Stimulated activated CD4-positive, alpha-beta T cell treated with anti-CD3 and anti-CD28 coated beads, Interleukin-1b, Interleukin-23, amount 100 ng/mL, for 1 hour (primary cell): ENCODE measurements around the gene ICE1.
A peak's percentile ranks its signal among the peaks of the same experiment; 100 is the strongest.
"Not testable (repeated sequence)": the region's sequence is repeated elsewhere in the genome, so short reads cannot be mapped to it uniquely, and the experiment has no call there.

ENCODE experiments used
- DNase-seq, 2 donors: peaks; one replicate each; pipeline ENCODE4 v3.0.0-alpha.2; 2020; ENCODE audit warnings: low read depth in 2 of 2

The ICE1 gene, protein sequence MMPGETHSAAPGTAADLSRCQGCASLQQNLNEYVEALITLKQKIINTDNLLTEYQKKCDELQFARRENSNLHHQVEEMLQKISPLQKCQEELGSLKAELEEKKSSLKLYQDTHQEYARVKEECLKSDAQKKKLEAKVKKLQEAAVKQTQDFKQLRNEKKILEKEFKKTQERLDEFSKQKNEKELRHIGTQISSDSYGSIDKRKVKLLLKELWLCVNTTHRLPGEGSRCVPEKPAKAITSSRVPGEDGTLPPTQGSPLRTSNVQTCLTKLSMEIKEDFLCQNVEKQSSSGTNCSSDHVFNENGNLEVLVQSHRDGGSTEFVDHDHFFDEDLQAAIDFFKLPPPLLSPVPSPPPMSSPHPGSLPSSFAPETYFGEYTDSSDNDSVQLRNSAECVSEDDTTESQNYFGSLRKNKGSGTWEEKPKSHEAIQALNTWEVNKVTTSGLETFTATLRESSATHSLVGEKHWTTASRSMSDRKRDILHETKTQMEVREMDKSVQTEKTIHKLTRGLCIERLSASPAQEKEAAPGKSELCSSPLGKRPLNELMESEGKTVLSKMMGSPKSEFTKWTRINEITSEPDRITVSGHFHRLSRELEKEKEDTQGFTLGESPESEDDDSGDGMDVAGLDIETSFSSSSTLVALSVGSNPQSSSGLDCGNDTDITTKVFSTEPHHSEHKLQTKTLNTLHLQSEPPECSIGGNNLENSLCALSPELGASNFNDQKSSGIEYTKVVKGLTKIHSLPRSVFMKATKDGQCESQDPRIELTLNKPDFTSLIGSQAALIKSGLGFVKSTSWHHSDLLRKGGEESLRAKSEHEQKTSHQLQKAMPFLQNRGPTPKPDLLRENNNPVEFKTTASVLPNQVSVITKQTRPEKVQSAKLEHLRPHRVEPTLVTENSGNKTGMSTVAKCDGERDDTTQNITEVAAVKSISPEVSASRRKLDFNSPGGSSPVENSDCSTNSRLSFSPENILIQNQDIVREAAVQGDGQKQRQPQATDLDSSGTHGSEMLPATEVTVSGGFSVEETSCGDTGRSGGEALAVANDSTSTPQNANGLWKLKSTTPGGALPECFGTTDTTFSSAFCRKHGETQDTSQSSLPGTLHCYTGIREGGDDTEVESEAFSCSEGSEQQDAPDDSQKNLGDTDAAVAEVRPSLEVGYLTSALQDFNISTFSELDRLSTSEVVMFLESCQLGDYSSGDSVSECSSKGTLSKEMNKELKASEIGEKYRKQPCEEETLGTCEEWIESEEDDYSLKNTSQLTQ (N-terminal part only)

DNA sequence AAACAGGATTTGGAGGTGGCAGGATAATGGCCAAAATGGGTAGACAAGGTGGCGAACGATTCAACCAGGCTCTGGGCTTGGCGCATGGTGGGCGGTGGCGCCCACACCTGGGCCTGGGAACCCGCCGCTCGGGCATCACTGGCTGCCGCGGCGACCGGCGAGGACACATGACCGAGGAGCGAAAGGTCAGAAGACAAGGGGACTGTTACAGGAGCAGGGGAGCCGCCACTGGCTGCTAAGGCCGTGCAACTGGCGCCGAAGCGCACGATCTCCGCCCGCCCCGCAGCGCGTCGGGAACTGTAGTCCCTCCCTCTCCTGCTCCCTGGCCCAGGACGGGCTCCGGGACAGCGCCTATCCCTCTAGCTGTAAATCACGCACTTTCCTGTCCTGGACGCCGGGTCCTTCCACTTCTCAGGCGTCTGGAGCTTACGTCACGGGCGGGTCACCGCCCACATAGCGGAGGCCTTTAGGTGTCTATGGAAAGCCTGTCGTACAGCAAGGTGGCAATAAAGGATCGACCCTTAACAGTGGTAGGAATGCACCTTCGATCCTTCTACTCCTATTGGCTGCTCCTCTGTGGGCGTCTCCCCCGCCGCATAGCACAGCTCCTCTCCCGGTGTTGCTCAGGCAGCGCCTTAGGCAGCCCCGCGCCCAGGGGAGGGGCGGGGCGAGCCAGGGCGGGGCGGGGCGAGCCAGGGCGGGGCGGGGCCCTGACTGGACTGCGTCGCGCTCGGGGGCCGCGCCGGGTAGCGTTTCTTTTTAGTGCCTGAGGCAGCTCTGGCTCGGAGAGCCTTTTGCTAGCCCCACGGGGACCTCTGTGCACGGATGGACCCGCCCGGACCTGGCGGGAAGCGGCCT, at the start of gene ICE1:
TSS of gene ICE1 (plus strand) at position 717 of the 858 bp plus-strand sequence. CDS start 239 bp downstream, outside the sequence.
- DNase-seq: peak; percentile 82 to 90

GRCh38 chr5:5372930-5373329, 49.5 kb upstream of the ICE1 start:
- no peak for DNase-seq

- no peak for DNase-seq
Observed at GRCh38 chr5:5373351-5373989, 49.0 kb upstream of the ICE1 start.

DNA sequence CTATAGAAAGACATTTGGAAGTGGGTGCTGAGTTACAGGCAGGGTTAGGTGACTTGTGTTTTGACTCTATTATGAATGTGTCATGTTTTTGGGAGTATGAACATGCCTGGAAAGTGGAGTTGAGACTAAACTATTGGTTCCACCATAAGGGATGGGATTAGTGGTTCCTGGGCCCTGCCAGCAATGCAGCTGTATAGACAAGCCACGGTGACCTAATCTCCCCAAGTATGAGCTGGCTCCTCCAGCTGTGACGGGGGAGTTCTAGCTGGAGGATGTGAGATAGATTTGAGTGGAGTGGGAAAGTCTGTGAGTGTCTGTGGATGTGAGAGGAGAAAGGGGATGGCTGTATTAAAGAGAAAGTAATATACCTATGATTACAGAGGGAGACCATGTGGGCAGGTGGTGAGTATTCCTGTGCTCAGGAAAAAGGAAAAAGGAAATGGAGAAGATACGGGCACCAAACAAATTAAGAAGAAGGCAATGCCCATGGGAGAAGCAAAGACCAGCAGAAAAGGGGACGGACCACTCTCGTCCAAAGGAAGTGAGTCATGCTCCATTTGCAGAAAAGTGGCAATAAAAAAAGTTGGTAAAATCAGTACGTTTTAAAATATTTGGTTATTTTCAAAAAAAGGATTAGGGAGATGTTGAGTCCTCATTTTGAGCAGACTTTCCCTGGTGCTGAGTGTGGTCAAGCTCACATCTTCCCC, 48.3 kb upstream of the ICE1 start:
- DNase-seq: no peak

DNA sequence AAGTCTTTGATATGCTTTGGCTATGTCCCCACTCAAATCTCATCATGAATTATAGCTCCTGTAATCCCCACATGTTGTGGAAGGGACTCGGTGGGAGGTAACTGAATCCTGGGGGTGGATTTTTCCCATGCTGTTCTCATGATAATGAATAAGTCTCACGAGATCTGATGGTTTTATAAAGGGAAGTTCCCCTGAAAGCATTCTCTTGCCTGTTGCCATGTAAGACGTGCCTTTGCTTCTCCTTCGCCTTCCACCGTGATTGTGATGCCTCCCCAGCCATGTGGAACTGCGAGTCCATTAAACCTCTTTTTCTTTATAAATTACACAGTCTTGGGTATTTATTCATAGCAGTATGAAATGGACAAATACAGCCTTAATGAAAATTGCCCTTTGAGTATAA, 44.7 kb upstream of the ICE1 start:
- DNase-seq: no peak

GRCh38 chr5:5378531-5378930, 43.9 kb upstream of the ICE1 start:
- DNase-seq: no peak

- DNase-seq: no peak
Observed at GRCh38 chr5:5380298-5380697, 42.2 kb upstream of the ICE1 start.

- DNase-seq: no peak
Observed at GRCh38 chr5:5381310-5381913, 41.1 kb upstream of the ICE1 start.

DNA sequence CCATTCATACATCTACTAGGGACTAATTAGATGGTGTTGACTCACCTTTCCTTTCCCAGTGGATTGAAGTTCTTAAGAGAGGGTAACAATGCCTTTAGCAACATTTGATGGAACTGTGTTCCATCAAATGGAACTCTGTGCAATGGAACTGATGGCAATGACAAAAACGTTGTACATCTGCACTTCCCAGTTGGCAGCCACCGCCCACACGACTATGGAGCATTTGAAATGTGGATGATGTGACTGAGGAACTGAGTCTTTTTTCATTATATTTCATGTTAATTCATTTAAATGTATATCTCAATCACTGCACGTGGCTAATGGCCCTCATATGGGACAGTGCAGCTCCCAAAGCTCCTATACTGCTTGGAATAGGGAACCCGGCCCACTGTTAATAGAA, 39.0 kb upstream of the ICE1 start:
- no peak for DNase-seq

- no peak for DNase-seq
Observed at GRCh38 chr5:5384660-5385330, 37.7 kb upstream of the ICE1 start.

DNA sequence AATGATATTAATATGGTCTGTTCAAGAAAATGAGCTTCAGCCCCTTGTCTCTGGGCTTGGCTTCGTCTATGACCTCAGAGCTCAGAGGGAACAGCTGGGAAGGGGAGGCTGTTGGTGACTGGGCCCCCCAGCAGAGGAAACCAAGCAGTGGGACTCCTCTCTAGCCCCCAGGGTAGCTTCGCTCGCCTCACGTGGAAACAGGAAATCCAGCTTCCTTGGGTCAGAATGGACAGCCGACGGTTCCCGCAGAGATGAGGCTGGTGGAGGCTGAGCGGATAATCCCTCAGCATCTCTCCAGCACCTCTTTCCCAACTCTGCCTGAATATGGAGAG, 37.2 kb upstream of the ICE1 start:
- no peak for DNase-seq

DNA sequence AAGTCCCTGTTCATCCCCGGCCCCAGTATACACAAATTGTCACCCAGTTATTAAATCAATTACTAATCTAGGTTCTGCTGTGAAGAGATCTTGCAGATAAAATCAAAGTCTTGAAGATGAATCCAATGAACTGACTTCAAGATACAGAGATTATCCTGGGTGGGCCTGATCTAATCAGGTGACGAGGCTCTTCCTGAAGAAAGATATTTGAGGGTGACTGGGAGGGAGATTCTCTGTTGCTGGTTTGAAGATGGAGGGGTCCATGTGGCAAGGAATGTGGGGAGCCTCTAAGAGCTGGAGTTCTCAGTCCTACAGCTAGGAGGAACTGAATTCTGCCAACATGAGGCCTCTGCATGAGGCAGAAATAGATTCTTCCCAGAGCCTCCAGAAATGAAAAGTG, 36.1 kb upstream of the ICE1 start:
- DNase-seq: no peak

DNA sequence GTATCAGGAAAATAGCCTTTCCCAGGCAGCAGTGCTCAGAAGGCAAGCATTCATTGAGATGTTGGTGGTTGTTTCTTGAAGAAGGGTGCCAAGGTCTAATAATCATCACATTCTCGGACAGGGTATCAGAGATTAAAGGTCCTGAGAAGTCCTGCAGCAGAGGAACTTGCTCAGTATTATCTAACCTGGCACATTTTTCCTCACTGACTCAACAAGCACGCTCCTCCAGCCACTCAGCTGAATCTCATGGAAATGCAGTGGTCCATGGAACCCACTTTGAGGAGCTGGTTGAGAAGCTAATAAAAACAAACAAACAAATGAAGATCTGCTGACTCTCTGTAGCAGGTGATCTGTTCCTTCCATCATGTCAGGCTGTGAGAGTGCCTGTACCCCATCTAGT, 35.3 kb upstream of the ICE1 start:
- no peak for DNase-seq

GRCh38 chr5:5387777-5388176, 34.7 kb upstream of the ICE1 start:
- no peak for DNase-seq

DNA sequence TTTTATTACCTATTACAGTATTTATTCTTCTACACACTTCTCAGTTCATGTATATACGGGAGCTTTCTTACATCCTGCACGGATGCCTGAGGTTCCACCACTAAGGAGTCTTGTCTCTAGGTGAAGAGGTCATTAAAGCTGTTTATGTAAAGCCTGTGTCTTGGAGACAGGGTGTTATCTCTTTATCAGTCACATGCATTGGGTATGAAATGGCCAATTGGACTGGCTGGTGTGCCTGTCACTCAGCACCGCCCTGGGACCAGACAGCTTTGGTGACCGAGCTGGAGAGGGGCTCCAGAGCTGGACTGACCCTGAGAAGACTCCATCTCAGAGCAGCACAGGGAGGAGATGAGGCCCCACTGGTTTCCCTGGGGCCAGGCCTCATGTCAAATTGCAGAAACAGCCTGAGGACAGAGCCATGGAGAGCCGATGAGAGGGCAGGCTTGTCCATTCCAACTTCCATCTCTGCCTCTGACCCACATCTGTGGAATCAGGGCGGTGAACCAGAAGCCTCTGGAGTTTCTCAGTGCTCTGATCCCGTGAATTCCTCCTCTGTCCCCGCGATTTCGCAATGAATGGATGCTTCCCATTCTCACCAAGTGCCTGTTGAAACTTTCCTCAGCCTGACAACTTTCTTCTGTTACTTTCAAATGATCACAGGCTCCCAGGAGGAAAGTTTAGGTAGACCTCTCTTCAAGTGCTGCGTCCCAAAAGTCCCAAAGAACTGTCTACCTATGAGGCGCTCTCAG, 32.2 kb upstream of the ICE1 start:
- not testable (repeated sequence) for DNase-seq

DNA sequence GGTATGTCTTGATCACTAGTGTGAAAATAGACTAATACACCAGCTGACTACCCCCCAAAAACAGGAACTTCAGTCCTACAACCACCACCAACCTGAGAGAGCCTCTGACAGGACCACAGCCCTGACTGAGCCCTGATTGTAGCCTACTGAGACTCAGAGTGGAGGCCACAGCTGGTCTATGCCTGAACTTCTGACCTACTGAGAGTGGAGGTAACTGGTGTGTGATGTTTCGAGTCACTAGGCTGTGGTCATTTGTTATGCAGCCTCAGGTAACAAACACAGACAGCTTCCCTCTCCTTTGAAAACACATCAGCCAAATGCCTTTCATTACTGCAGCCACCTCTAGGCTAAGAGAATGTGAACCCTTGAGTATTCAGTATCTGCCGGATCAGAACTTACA, 30.0 kb upstream of the ICE1 start:
- not testable (repeated sequence) for DNase-seq

- DNase-seq: not testable (repeated sequence)
Observed at GRCh38 chr5:5394384-5394986, 28.0 kb upstream of the ICE1 start.

GRCh38 chr5:5395093-5395492, 27.4 kb upstream of the ICE1 start:
- not testable (repeated sequence) for DNase-seq
